HG02970 (cell line): Measurements from ENCODE around the gene ZACN.
"Not testable (repeated sequence)": the region's sequence is repeated elsewhere in the genome, so short reads cannot be mapped to it uniquely, and the experiment has no call there.

Source experiments
- ATAC-seq: cut with Tn5 transposase; IDR thresholded peaks from one replicate; pipeline ENCODE4 v1.9.1; 2021; ENCODE audit warnings: mild to moderate bottlenecking, moderate library complexity, moderate number of reproducible peaks; ENCODE audit not compliant: unreplicated experiment, low FRiP score

ZACN gene

DNA sequence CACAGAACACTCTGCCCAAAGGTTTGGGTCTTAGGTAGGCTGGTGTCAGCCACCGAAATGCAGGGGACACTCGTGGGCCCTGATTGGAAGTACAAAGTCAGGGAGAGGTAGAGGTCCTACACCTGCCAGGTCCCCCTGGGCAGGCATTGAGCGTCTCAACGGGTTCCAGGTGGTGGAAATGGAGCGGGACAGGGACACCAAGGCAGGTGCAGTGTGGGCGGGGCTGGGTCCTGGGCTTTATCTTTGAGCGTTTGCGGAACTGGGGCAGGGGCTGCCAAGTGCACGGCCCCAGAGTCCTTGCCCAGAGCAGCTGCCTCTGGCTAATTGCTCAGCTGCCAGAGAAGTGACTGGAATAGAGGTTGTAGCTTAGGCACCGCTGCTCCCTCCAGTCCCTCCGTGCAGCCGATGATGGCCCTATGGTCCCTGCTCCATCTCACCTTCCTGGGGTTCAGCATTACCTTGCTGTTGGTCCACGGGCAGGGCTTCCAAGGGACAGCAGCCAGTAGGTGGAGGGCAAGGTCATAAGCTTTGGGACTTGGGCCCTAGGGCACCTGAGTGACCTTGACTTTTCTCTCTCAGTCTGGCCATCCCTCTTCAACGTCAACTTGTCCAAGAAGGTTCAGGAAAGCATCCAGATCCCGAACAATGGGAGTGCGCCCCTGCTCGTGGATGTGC is at the start of gene ZACN:
Gene ZACN, plus strand, starts transcription at position 323 of the 675 bp plus-strand sequence. Its CDS starts 83 bp downstream, at position 406.
- no peak for ATAC-seq

DNA sequence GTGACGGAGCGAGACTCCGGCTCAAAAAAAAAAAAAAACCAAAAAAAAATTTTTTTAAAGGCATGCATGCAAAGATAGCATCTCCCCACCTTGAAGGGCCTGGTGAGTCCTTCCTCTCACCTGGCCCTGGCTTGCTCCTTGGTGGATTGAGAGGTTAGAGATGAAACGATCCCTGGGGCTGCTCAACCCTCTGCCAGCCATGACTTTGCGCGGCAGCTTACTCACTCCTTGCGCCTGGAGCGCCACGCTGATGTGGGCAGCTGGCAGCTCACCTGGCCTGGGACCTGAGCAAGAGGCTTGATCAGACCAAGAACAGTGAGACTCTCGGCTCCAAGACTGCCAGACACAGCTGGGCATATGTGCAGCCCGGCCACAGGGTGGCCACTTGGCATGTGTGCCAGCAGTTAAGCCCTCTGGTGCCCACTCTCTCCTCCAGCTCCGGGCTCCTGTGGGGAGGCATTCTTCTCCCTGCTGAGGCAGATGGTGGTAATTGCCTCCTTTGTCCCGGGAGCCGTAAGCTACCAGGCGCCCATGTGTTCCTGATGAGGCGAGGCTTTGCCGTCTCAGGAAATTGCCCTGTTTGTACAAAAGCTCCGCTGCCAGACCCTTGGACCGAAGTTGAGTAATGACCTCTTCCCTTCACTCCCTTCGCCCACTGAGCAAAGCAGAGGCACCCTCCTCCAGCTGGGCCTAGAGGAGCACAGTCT is 46.8 kb upstream of the ZACN start:
- no peak for ATAC-seq

DNA sequence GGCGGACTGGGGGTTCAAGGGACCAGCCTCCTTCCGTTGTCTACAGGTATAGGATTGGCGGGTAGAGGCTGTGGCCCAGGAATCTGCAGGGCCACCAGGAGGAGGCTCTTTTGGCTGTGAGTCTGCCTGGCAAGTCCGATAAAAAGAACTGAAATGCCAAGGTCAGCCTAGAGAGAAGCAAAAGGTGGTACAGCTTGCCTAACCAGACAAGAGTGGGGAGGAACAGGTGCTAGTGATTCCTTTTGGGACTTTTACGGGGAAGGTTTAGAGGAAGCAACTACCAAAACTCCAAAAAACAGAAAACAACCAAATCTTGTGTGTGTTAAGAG is 46.2 kb upstream of the ZACN start:
- no peak for ATAC-seq

DNA sequence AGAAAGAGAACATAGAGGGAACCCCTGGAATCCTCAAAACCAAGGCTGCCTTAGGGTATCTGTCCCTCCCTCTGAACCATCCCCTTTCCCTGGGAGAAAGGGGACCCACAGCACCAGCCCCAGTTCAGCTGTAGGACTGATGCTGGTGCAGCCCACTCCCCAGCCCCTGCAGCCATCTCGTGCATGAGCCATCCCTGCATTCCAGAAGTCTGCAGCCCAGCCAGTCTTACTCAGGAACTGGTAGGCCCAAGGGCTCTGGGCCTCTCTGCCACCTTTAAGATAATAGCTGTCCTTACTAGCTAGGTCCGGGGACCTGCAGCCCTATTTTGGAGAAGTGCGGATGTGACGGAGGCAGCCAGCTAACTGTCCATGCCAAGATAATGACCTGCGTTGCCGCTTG is 45.8 kb upstream of the ZACN start:
- ATAC-seq: no peak

DNA sequence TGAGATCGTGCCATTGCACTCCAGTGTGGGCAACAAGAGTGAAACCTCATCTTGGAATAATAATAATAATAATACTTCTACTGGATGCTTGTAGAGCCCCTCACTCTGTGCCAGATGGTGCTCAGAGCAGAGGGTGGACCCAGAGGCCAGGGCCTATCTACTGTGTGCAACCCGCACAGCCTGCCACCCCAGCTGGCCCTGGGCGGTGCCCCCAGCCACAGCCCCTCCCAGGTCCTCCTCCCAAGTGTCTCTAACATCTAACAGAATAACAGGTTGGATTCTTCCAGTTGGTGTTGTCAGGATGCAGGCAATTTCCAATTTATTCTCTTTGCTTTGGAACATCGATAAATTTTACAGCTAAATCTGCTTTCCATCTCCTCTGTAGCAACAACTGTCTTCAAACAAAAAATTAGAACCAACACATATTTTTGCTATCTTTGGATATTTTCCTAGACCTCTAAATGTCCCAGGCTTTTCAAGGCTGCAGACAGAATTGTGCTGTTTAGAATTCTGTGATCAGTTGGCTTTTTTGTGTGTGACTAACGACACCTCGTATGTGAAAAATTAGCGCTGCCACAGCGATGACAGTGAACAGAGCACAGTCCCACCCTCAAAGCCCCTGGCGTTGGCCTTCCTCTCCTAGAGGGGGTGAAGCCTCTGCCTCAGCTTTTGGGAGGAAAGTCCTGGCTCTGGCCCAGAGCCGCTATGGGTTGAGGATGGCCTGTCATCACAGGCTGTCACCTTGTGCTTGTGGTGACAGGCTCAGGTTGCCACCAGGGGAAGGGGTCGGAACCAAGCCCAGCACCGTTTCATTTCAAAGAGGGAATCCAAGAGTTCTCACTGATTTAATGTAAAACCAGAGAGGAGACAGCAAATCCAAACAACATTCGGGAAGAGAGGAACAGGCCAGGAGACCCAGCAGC is 44.3 kb upstream of the ZACN start:
- ATAC-seq: no peak

DNA sequence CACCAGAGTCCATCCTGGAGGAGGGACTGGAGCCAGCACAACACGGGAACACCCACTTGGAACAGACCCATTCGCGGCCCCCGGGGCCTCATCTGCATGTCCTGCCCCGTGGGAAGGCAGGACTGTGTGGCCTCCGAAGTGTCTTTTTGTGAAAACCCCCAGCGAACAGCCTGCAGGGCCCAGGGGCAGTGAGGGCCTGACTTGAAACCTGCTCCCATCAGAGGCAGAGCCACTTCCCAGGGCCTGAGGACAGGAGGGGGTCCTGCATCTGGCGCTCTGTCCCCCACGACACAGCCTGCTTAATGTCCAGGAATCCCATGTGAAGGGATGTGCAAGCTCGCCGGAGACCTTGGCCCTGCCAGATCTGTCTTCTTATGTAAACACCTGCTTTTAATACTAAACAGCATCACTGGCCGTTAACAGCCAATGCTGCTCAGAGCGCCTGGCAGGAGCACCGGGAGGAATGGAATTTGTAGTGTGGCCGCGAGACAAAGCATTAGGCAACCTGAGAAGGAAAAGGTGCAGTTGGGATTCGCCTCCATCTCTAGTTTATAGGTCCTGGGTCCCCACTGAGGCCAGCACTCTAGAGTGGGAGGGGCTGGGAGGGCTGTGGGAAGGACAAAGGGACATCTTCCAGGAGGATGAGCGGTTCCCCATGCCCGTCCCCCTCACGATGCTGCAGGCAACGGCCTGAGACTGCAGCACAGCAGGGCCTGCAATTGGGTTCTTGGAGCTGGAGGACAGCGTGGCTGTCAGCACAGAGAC is 42.3 kb upstream of the ZACN start:
- ATAC-seq: no peak

DNA sequence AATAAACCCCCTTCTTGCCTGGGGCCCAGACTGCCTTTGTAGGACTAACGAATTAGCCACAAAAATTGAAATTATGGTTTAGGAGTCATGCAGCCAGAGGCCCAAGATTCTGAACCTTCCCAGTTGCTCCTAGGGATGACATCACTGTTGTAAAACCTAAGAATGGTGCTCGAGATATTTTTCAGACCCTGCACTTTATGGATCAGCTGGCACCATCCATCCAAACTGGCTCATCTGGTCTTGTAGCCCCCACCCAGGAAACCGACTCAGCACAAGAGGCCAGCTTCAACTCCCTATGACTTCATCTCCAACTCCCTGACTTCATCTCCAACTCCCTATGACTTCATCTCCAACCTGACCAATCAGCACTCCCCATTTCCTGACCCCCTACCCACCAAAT is 40.9 kb upstream of the ZACN start:
- ATAC-seq: no peak

DNA sequence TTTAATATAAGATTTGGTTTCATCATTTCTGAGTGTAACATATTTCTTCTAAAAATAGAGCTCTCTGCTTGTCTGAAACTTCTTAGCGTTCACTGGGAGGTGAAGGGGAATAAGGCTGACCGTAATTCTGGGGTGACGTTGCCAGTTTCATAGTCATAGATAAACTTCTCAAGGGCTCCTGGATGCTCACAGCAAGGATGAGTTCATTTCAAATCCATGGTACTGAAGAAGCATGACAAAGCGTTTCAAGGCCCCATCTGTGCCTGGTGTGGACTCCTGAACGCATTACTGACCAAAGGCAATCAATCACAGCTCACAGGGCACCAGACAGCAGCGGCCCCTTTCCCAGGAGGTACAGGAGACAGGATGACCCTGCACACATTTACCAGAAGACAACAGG is 39.9 kb upstream of the ZACN start:
- no peak for ATAC-seq

DNA sequence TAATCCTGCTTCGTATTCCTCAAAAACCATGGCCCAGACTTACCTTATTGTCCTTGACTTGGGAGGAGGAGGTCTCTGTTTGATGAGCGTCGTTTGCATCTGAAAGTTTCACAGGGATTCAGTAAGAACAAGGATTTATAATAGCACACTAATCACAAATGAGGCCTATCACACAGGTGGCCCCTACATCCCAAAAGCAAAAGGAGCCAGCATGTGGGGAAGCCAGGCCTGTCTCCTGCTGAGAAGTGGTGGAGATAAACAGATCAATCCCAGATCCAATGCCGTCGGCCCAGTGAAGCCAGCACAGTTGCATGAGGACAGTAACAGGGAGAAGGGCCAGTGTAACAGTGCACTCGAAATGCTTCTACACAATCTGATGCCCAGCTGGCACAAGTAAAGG is 38.6 kb upstream of the ZACN start:
- no peak for ATAC-seq

DNA sequence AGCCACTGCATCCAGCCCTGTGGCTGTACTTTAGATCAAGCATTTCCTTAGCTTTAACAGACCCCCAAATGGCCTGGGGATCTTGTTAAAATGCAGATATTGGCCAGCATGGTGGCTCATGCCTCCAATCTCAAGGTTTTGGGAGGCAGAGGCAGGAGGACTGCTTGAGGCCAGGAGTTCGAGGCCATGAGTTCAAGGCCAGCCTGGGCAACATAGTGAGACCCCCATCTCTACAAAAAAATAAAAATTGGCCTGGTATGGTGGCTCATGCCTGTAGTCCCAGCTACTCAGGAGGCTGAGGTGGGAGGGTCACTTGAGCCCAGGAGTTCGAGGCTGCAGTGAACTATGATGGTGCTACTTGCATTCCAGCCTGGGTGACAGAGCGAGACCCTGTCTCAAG is 36.1 kb upstream of the ZACN start:
- ATAC-seq: not testable (repeated sequence)

DNA sequence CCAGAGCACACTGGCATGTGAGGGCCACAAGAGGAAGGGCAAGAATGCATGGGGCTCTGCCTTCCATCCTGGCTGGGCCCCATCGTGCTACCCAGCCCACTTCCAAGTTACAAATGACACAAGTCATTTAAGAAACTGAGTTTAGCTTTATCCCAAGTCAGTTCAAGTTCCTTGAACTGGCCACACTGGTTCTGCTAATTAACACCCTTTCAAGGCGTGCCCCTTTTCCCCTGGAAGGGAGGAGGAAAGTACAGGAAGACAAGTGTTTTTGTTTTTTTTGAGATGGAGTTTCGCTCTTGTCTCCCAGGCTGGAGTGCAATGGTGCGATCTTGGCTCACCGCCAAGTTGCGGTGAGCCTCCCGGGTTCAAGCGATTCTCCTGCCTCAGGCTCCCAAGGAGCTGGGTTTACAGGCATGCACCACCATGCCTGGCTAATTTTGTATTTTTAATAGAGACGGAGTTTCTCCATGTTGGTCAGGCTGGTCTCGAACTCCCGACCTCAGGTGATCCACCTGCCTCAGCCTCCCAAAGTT is 34.4 kb upstream of the ZACN start:
- not testable (repeated sequence) for ATAC-seq

DNA sequence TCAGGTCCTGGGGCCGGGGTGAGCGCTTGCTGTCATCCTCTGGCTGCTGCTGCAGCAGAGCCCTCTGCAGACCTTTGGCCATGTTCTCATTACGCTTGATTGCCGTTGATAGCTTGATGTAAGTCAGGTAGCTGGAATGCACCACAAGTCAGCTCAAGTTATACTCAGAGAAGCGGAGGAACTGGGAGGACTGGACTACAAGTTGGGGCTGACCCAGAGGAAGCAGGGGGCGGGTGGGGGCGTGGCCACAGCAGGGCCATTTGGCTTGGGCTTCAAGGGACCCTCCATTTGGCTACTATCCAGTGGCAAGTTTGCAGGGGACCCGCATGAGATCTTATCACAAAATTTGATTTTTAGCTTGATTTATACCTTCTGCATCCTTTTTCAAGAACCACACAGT is 32.9 kb upstream of the ZACN start:
- no peak for ATAC-seq

DNA sequence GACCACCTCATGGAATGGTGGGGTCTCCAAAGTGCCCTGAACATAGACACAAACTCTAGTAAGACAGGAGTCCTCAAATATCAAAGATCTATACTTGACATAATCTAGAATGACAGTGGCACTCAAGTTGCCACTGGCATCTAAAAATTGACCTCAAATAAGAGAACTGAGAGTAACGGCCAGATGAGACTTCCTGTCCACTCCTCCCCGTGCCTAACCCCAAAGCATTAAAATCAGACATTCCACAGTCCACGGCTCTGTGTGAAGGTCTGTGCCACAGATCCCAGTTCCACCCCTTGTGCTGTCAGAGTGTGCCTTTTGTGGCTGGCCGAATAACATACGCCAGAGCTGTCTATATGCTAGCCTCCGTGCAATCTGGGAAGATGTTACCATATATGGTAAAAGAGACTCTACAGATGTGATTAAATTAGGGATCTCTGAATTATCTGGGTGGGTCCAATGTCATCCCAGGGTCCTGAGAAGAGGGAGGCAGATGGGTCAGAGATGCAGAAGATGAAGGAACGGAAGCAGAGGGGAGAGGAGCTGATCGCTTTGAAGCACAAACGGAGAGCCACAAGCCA is 30.9 kb upstream of the ZACN start:
- no peak for ATAC-seq

DNA sequence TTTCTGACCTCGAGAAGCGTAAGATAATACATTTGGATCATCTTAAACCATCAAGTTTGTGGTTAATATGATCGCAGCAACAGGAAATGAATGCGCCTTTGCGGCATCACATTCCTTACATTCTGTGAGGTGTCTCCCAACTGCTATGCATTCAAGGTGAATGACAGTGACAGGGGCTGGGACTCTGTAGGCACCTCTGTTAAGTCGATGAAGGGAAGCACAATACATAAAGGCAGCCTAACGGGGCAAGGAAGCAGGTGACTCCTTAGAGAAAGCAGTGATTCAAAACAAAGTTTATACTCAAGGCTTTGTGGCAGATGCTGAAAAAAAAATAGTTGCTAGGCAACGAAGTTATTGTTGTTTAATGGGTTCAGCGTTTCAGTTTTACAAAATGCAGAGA is 30.3 kb upstream of the ZACN start:
- ATAC-seq: no peak

DNA sequence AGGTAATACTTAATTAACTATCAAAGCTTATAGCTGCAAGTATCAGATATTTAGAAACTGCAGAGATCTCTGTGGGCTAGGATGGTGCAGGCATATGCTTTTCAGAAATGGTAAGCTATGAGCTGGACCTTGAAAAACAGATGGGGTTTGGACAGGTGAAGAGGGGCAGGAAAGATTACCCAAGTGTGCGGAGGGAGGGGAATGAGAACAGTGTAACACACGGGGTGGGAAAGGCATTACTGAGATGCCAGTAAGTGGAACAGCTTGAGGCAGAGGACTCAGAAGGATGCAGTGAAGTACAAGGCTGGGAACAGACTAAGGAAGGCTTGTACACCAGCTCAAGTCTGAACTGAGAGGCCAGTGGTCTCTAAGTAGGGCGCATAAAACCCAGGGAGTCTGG is 29.7 kb upstream of the ZACN start:
- ATAC-seq: no peak

DNA sequence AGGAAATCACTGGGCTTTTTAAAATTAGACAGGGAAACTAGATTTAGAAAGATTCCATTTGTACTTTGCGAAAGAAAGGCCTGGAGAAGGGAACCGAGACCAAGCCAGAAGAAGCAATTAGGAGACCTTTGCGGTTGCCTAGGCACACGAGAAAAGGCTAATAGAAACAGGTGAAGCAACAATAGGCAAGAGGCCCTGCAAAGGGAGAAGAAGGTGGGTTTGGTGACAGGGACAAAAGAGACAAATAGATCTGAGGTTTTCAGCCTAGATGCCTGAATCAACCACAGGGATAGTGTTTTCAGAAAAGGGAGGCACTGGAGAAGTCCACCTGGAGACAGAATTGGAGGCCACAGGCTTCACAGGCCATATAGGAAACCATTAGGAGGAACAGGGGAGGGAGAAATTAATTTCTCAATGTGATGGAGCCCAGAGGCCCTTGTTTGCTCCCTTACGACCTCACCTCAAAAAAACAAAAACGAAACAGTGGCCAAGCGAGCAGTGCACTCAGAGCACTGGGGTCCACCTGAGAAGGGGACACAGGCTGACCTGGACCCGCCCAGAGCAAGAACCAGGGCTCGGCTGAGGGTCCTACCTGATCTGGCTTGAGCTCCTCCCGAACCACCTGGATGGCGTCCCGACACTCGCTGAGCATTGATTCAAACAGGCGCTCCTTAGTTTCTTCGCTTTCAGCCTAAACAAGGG is 29.0 kb upstream of the ZACN start:
- ATAC-seq: no peak

DNA sequence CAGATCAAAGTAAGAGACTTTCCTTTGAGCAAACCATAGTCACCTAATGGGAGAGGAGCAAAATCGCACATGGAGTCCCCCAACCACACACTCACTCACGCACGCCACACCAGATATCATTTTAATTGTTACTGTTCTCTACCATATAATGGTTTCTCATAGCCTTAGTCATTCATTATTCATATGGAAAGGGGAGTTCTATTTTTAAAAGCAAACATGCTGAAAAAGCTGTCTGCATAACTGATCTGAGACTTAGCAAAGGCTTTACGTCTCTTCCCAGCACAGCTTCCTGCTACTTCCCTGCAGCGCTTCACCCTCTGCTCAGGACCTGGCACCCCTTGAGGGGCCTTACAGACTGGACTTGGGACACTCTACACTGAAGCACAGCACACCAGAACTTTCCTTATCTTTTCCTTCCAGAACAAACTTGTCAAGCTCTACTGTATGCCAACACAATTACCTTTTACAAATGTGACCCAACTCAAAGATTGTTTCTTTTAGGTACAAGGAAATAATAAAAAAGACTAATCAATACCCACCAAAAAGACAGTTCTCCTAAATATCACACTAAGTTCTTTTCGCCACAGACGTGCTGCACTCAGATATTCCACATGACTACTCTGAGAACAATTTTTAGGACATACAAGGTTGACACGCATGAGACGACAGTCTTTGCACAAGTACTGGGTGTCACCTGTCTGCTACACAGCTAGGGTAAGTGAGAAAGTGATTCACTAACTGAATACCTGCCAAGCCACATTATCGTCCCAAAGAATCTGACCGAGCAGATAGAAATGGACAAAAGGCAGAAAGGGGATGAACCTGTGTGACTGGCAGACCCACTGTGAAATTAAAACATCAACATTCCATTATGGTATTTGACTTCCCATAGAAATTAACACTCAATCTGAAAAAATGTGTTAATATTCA is 28.2 kb upstream of the ZACN start:
- no peak for ATAC-seq

DNA sequence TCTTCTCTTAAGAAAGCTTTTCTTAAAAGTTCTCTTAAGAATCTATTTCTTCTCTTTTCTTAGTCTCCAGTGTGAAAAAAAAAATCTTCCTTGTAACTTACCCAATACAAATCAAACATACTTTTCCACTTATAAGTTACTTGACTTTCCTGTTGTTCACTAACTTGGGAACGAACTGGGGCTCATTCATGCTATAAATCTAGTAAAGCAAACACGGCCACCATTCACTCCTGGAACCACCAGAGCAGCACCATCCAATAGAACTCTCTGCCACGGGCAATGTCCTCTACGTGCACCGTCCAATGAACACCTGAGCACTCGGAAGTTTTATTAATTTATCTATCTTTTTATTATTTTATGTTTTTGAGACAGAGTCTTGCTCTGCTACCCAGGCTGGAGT is 27.4 kb upstream of the ZACN start:
- ATAC-seq: no peak
